GM18505 (cell line): ENCODE results near the gene LGR4.

Experiments used
- ATAC-seq: cut with Tn5 transposase; IDR thresholded peaks from one replicate; pipeline ENCODE4 v1.9.1; 2021; ENCODE audit not compliant: unreplicated experiment
- POLR2A ChIP-seq: IDR thresholded peaks from 4 replicates; pipeline ENCODE4 v1.6.1; 2011; ENCODE audit warnings: borderline replicate concordance; ENCODE audit not compliant: insufficient read depth, insufficient read length; ENCODE audit errors: extremely low read depth

Gene LGR4

GRCh38 chr11:27473017-27473406 lies 422 bp upstream of the LGR4 start:
- no peak for TF ChIP-seq POLR2A

GRCh38 chr11:27471589-27472397 lies 797 bp downstream of the LGR4 start:
- ATAC-seq: peak; percentile 48
- TF ChIP-seq POLR2A: no peak

More at GRCh38 chr11:27473017-27473406, 422 bp upstream of the LGR4 start:
- no peak for ATAC-seq

GRCh38 chr11:27470826-27471588 lies 1.6 kb downstream of the LGR4 start:
- no peak for ATAC-seq

GRCh38 chr11:27470166-27470565 lies 2.4 kb downstream of the LGR4 start:
- no peak for TF ChIP-seq POLR2A
- no peak for ATAC-seq

More at GRCh38 chr11:27470826-27471588, 1.6 kb downstream of the LGR4 start:
- TF ChIP-seq POLR2A: no peak

GRCh38 chr11:27468995-27469695 lies 3.4 kb downstream of the LGR4 start:
- no peak for TF ChIP-seq POLR2A
- no peak for ATAC-seq

- no peak for ATAC-seq
- TF ChIP-seq POLR2A: no peak
These were observed 4.2 kb downstream of the LGR4 start for GRCh38 chr11:27468209-27468994.

- ATAC-seq: no peak
- TF ChIP-seq POLR2A: no peak
These were observed 5.2 kb downstream of the LGR4 start for GRCh38 chr11:27467181-27467913.

- no peak for ATAC-seq
- TF ChIP-seq POLR2A: no peak
These were observed 6.2 kb downstream of the LGR4 start for GRCh38 chr11:27466363-27466762.

GRCh38 chr11:27465629-27466028 lies 7.0 kb downstream of the LGR4 start:
- TF ChIP-seq POLR2A: no peak
- ATAC-seq: no peak

GRCh38 chr11:27464909-27465308 lies 7.7 kb downstream of the LGR4 start:
- ATAC-seq: no peak
- TF ChIP-seq POLR2A: no peak

GRCh38 chr11:27464289-27464696 lies 8.3 kb downstream of the LGR4 start:
- no peak for ATAC-seq
- TF ChIP-seq POLR2A: no peak

- ATAC-seq: no peak
- TF ChIP-seq POLR2A: no peak
These were observed 10.0 kb downstream of the LGR4 start for GRCh38 chr11:27462543-27462942.
